ENCODE data around the gene KRT6B. TPM values are rescaled to one million over a fixed set of nuclear protein-coding genes. Genes with fewer than 3 reads are reported as not detected.

Gene KRT6B
- polyA plus RNA-seq, 1 donor from 2014 or later = not detected

DNA sequence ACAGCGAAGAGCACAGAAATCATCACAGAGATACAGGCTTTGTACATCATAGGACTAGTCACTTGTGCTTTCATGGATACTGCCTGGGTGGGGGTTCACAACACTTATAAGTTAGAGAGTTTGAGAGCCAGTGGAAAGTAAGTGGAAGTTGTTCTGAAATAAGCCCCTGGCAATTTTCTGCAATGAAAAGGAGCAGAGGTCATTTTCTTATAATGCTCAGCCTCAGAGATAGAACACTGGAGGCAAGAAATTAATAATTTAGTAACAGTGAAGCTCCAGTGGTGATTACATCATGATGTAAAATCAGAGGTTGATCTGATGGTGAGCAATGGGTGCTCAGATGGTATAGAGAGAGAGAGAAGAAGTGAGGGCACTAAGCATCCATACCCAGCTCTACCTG, 35.3 kb upstream of the KRT6B start:
- Histone ChIP-seq H2AFZ (ENCODE audit: low read depth, low read length) (no peak overlapping the region), H3K27ac (ENCODE audit: low read length) (no peak overlapping the region), H3K9me3 (ENCODE audit: low read length) (peaks cover 6% of the 10 kb centered on the region), H3K36me3 (ENCODE audit: insufficient read depth, low read length) (no peaks in the 10 kb centered on the region), H3K4me2 (ENCODE audit: low read length) (no peak overlapping the region), H3K9me2 (ENCODE audit: insufficient read depth, low read length) (no peaks in the 10 kb centered on the region), H3K27me3 (ENCODE audit: insufficient read depth, low read depth, low read length) (no peaks in the 10 kb centered on the region), H4K20me1 (ENCODE audit: insufficient read depth) (no peaks in the 10 kb centered on the region), H3K9ac (ENCODE audit: low read length) (no peak overlapping the region), H3K4me3 (ENCODE audit: low read length) (no peak overlapping the region), H3K79me2 (replicated peaks; ENCODE audit: insufficient read depth, low read length) (no peaks in the 10 kb centered on the region), H3F3A (ENCODE audit: insufficient read depth, low read length, poor library complexity, severe bottlenecking) (no peaks in the 10 kb centered on the region)
- TF ChIP-seq SMC3 (conservative IDR thresholded peaks at IDR 0.05; ENCODE audit: poor library complexity) (no peak), POLR2AphosphoS5 (IDR thresholded peaks at IDR 0.05) (no peak), TAF1 (IDR thresholded peaks at IDR 0.05; ENCODE audit: low read depth) (no peak), RAD21 (conservative IDR thresholded peaks at IDR 0.05) (no peak), MXI1 (conservative IDR thresholded peaks at IDR 0.05; ENCODE audit: poor library complexity, severe bottlenecking) (no peak), EZH2 (IDR thresholded peaks at IDR 0.05; ENCODE audit: borderline replicate concordance, insufficient read depth, low read length, poor library complexity, severe bottlenecking) (no peak), EP300 (conservative IDR thresholded peaks at IDR 0.05; ENCODE audit: poor library complexity, severe bottlenecking) (no peak)
- TF ChIP-seq, protein P1, sequence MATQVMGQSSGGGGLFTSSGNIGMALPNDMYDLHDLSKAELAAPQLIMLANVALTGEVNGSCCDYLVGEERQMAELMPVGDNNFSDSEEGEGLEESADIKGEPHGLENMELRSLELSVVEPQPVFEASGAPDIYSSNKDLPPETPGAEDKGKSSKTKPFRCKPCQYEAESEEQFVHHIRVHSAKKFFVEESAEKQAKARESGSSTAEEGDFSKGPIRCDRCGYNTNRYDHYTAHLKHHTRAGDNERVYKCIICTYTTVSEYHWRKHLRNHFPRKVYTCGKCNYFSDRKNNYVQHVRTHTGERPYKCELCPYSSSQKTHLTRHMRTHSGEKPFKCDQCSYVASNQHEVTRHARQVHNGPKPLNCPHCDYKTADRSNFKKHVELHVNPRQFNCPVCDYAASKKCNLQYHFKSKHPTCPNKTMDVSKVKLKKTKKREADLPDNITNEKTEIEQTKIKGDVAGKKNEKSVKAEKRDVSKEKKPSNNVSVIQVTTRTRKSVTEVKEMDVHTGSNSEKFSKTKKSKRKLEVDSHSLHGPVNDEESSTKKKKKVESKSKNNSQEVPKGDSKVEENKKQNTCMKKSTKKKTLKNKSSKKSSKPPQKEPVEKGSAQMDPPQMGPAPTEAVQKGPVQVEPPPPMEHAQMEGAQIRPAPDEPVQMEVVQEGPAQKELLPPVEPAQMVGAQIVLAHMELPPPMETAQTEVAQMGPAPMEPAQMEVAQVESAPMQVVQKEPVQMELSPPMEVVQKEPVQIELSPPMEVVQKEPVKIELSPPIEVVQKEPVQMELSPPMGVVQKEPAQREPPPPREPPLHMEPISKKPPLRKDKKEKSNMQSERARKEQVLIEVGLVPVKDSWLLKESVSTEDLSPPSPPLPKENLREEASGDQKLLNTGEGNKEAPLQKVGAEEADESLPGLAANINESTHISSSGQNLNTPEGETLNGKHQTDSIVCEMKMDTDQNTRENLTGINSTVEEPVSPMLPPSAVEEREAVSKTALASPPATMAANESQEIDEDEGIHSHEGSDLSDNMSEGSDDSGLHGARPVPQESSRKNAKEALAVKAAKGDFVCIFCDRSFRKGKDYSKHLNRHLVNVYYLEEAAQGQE (IDR thresholded peaks at IDR 0.05; ENCODE audit: borderline replicate concordance) = no peak
- TF ChIP-seq, protein P2, sequence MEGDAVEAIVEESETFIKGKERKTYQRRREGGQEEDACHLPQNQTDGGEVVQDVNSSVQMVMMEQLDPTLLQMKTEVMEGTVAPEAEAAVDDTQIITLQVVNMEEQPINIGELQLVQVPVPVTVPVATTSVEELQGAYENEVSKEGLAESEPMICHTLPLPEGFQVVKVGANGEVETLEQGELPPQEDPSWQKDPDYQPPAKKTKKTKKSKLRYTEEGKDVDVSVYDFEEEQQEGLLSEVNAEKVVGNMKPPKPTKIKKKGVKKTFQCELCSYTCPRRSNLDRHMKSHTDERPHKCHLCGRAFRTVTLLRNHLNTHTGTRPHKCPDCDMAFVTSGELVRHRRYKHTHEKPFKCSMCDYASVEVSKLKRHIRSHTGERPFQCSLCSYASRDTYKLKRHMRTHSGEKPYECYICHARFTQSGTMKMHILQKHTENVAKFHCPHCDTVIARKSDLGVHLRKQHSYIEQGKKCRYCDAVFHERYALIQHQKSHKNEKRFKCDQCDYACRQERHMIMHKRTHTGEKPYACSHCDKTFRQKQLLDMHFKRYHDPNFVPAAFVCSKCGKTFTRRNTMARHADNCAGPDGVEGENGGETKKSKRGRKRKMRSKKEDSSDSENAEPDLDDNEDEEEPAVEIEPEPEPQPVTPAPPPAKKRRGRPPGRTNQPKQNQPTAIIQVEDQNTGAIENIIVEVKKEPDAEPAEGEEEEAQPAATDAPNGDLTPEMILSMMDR (IDR thresholded peaks at IDR 0.05; ENCODE audit: poor library complexity, severe bottlenecking) = no peak

- Histone ChIP-seq H3K9ac (ENCODE audit: low read length) (no peak overlapping the region), H3F3A (ENCODE audit: insufficient read depth, low read length, poor library complexity, severe bottlenecking) (no peaks in the 10 kb centered on the region), H3K36me3 (ENCODE audit: insufficient read depth, low read length) (no peaks in the 10 kb centered on the region), H4K20me1 (ENCODE audit: insufficient read depth) (no peaks in the 10 kb centered on the region), H3K9me2 (ENCODE audit: insufficient read depth, low read length) (no peaks in the 10 kb centered on the region), H3K4me3 (ENCODE audit: low read length) (no peak overlapping the region), H3K27me3 (ENCODE audit: insufficient read depth, low read depth, low read length) (no peaks in the 10 kb centered on the region), H2AFZ (ENCODE audit: low read depth, low read length) (no peak overlapping the region), H3K79me2 (replicated peaks; ENCODE audit: insufficient read depth, low read length) (no peaks in the 10 kb centered on the region), H3K27ac (ENCODE audit: low read length) (no peak overlapping the region), H3K9me3 (ENCODE audit: low read length) (peaks cover 6% of the 10 kb centered on the region), H3K4me2 (ENCODE audit: low read length) (no peak overlapping the region)
- TF ChIP-seq POLR2AphosphoS5 (IDR thresholded peaks at IDR 0.05) (no peak), TAF1 (IDR thresholded peaks at IDR 0.05; ENCODE audit: low read depth) (no peak), MXI1 (conservative IDR thresholded peaks at IDR 0.05; ENCODE audit: poor library complexity, severe bottlenecking) (no peak), EZH2 (IDR thresholded peaks at IDR 0.05; ENCODE audit: borderline replicate concordance, insufficient read depth, low read length, poor library complexity, severe bottlenecking) (no peak), SMC3 (conservative IDR thresholded peaks at IDR 0.05; ENCODE audit: poor library complexity) (no peak), EP300 (conservative IDR thresholded peaks at IDR 0.05; ENCODE audit: poor library complexity, severe bottlenecking) (no peak), RAD21 (conservative IDR thresholded peaks at IDR 0.05) (no peak)
- TF ChIP-seq, protein P1 (IDR thresholded peaks at IDR 0.05; ENCODE audit: borderline replicate concordance) = no peak
- TF ChIP-seq, protein P2 (IDR thresholded peaks at IDR 0.05; ENCODE audit: poor library complexity, severe bottlenecking) = no peak
These were observed 34.5 kb upstream of the KRT6B start for GRCh38 chr12:52486166-52487105.
